NCI-H524 (cell line): Measurements from ENCODE around the gene PPP1R12A.
"Not testable (repeated sequence)": the region's sequence is repeated elsewhere in the genome, so short reads cannot be mapped to it uniquely, and the experiment has no call there.

Experiments used
- DNase-seq, 2 experiments: peaks; one replicate each; lab custom pipeline; 2025; lab: John Stamatoyannopoulos, UW

PPP1R12A gene

GRCh38 chr12:79891506-79892162 lies 43.3 kb downstream of the PPP1R12A start:
- no peak for DNase-seq

GRCh38 chr12:79887890-79888289 lies 47.0 kb downstream of the PPP1R12A start:
- no peak for DNase-seq

GRCh38 chr12:79886917-79887519 lies 47.9 kb downstream of the PPP1R12A start:
- peak; percentile 15 to 56 for DNase-seq

GRCh38 chr12:79885911-79886490 lies 48.9 kb downstream of the PPP1R12A start:
- no peak for DNase-seq

- DNase-seq = no peak
These were observed 50.4 kb downstream of the PPP1R12A start for GRCh38 chr12:79884401-79885006.

- DNase-seq = no peak
These were observed 51.7 kb downstream of the PPP1R12A start for GRCh38 chr12:79883216-79883615.

GRCh38 chr12:79881351-79881750 lies 53.5 kb downstream of the PPP1R12A start:
- no peak for DNase-seq

GRCh38 chr12:79878506-79878905 lies 56.4 kb downstream of the PPP1R12A start:
- DNase-seq = not testable (repeated sequence)

GRCh38 chr12:79877246-79877645 lies 57.7 kb downstream of the PPP1R12A start:
- no peak for DNase-seq

GRCh38 chr12:79874665-79875064 lies 60.2 kb downstream of the PPP1R12A start:
- DNase-seq = no peak

- no peak for DNase-seq
These were observed 61.7 kb downstream of the PPP1R12A start for GRCh38 chr12:79873201-79873600.

- no peak for DNase-seq
These were observed 63.3 kb downstream of the PPP1R12A start for GRCh38 chr12:79871621-79872020.

GRCh38 chr12:79870916-79871315 lies 64.0 kb downstream of the PPP1R12A start:
- DNase-seq = no peak

- no peak for DNase-seq
These were observed 75.3 kb downstream of the PPP1R12A start for GRCh38 chr12:79859646-79860045.

GRCh38 chr12:79858518-79858917 lies 76.4 kb downstream of the PPP1R12A start:
- DNase-seq = no peak

GRCh38 chr12:79857675-79858074 lies 77.2 kb downstream of the PPP1R12A start:
- no peak for DNase-seq

GRCh38 chr12:79850610-79851299 lies 84.1 kb downstream of the PPP1R12A start:
- no peak for DNase-seq

- no peak for DNase-seq
These were observed 86.6 kb downstream of the PPP1R12A start for GRCh38 chr12:79848339-79848738.

GRCh38 chr12:79847417-79847816 lies 87.5 kb downstream of the PPP1R12A start:
- no peak for DNase-seq

GRCh38 chr12:79844693-79845092 lies 90.2 kb downstream of the PPP1R12A start:
- DNase-seq = no peak

GRCh38 chr12:79843978-79844377 lies 90.9 kb downstream of the PPP1R12A start:
- no peak for DNase-seq

GRCh38 chr12:79842630-79843029 lies 92.3 kb downstream of the PPP1R12A start:
- no peak for DNase-seq

GRCh38 chr12:79841878-79842265 lies 93.0 kb downstream of the PPP1R12A start:
- no peak for DNase-seq
